Dermis lymphatic vessel endothelial cell (primary cell): ENCODE data around the gene AGBL1. TPM values are rescaled to one million over a fixed set of nuclear protein-coding genes. Genes with fewer than 3 reads are reported as not detected.

Source experiments
- total RNA-seq: library from RNA; depleted of rRNA; stranded (reverse); fragments of >200 nt; gene quantifications from 2 replicates; pipeline ENCODE4 v1.2.1, GENCODE V29; 2014

The AGBL1 gene
- not detected in 2 replicates for total RNA-seq

GRCh38 chr15:86079508-86080266 lies at the start of gene AGBL1:
Gene AGBL1 (plus strand): TSS chr15:86079871.

